ENCODE measurements around the gene DDAH1. TPM values are rescaled to one million over a fixed set of nuclear protein-coding genes. Genes with fewer than 3 reads are reported as not detected.
A peak's percentile ranks its signal among the peaks of the same experiment; 100 is the strongest.

The DDAH1 gene
- total RNA-seq, 1 experiment from 2014 or later: 7.9 TPM

- POLR2A ChIA-PET: interaction anchor here (0.7 to 1.2 kb wide), 2 partner anchors 70 to 123 kb away, joined by 3 to 4 read pairs; no protein-coding TSS in a partner anchor
- Mint-ChIP-seq H3K27me3 (ENCODE audit: insufficient read depth, unreplicated experiment) (no peaks in the 10 kb centered on the region), H3K4me1 (ENCODE audit: insufficient read depth, unreplicated experiment) (peaks cover 6% of the 10 kb centered on the region), H3K9me3 (ENCODE audit: unreplicated experiment) (no peaks in the 10 kb centered on the region), H3K4me3 (ENCODE audit: unreplicated experiment) (no peak overlapping the region), H3K36me3 (ENCODE audit: insufficient read depth, unreplicated experiment) (no peaks in the 10 kb centered on the region), H3K27ac (ENCODE audit: low read depth, unreplicated experiment) (no peak overlapping the region)
- no peak for TF ChIP-seq CTCF (IDR thresholded peaks at IDR 0.05; ENCODE audit: unreplicated experiment)
- intact Hi-C loops (cut with micrococcal nuclease): no loop called here
- no TSS peak for BruUV-seq (replicated peaks)
- CTCF ChIA-PET: no interaction called here
- peak; percentile 16 for DNase-seq (ENCODE audit: unreplicated experiment)
Measured at GRCh38 chr1:85448358-85448757, 16.6 kb downstream of the DDAH1 start.

GRCh38 chr1:85447006-85447943 is 17.7 kb downstream of the DDAH1 start:
- CTCF ChIA-PET: no interaction called here

GRCh38 chr1:85445906-85446305 is 19.1 kb downstream of the DDAH1 start:
- BruUV-seq (replicated peaks): no TSS peak
- Mint-ChIP-seq H3K27ac (ENCODE audit: low read depth, unreplicated experiment) (no peak overlapping the region), H3K9me3 (ENCODE audit: unreplicated experiment) (no peaks in the 10 kb centered on the region), H3K4me3 (ENCODE audit: unreplicated experiment) (no peak overlapping the region), H3K27me3 (ENCODE audit: insufficient read depth, unreplicated experiment) (no peaks in the 10 kb centered on the region), H3K36me3 (ENCODE audit: insufficient read depth, unreplicated experiment) (no peaks in the 10 kb centered on the region), H3K4me1 (ENCODE audit: insufficient read depth, unreplicated experiment) (peaks cover 6% of the 10 kb centered on the region)
- ChIA-PET POLR2A (no interaction called here), CTCF (no interaction called here)
- intact Hi-C loops (cut with micrococcal nuclease): no loop called here
- DNase-seq (ENCODE audit: unreplicated experiment): peak; percentile 28
- no peak for TF ChIP-seq CTCF (IDR thresholded peaks at IDR 0.05; ENCODE audit: unreplicated experiment)

More at GRCh38 chr1:85447006-85447943, 17.7 kb downstream of the DDAH1 start:
- Mint-ChIP-seq H3K27ac (ENCODE audit: low read depth, unreplicated experiment) (no peak overlapping the region), H3K27me3 (ENCODE audit: insufficient read depth, unreplicated experiment) (no peaks in the 10 kb centered on the region), H3K4me3 (ENCODE audit: unreplicated experiment) (no peak overlapping the region), H3K4me1 (ENCODE audit: insufficient read depth, unreplicated experiment) (peaks cover 6% of the 10 kb centered on the region), H3K36me3 (ENCODE audit: insufficient read depth, unreplicated experiment) (no peaks in the 10 kb centered on the region), H3K9me3 (ENCODE audit: unreplicated experiment) (no peaks in the 10 kb centered on the region)
- DNase-seq (ENCODE audit: unreplicated experiment): no peak
- POLR2A ChIA-PET: interaction anchor here (1.2 kb wide), 1 partner anchor 71 kb away, joined by 4 read pairs; no protein-coding TSS in a partner anchor
- no TSS peak for BruUV-seq (replicated peaks)
- TF ChIP-seq CTCF (IDR thresholded peaks at IDR 0.05; ENCODE audit: unreplicated experiment): no peak
- intact Hi-C loops (cut with micrococcal nuclease): no loop called here

DNA sequence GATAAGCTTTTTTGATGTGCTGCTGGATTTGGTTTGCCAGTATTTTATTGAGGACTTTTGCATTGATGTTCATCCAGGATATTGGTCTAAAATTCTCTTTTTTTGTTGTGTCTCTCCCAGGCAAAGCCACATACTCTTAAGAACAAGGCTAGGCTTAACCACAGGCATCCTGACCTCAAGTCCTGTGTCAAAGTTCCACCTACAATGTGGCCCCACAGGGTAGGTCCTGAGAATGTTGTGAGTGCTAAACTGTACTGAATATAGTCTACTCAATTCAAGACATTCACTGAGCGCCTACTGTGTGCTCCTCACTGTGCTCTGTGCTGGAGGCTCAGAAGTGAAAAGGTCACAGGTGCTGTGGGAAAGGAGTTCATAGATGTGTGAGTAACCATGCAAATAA is 20.6 kb downstream of the DDAH1 start:
- no TSS peak for BruUV-seq (replicated peaks)
- intact Hi-C loops (cut with micrococcal nuclease): no loop called here
- H3K4me1 Mint-ChIP-seq (ENCODE audit: insufficient read depth, unreplicated experiment): peaks cover 6% of the 10 kb centered on the region
- H3K27ac Mint-ChIP-seq (ENCODE audit: low read depth, unreplicated experiment): no peak overlapping the region
- H3K36me3 Mint-ChIP-seq (ENCODE audit: insufficient read depth, unreplicated experiment): no peaks in the 10 kb centered on the region
- no peak for DNase-seq (ENCODE audit: unreplicated experiment)
- no peak for TF ChIP-seq CTCF (IDR thresholded peaks at IDR 0.05; ENCODE audit: unreplicated experiment)
- H3K4me3 Mint-ChIP-seq (ENCODE audit: unreplicated experiment): no peak overlapping the region
- H3K27me3 Mint-ChIP-seq (ENCODE audit: insufficient read depth, unreplicated experiment): no peaks in the 10 kb centered on the region
- no peaks in the 10 kb centered on the region for H3K9me3 Mint-ChIP-seq (ENCODE audit: unreplicated experiment)
- ChIA-PET POLR2A (no interaction called here), CTCF (no interaction called here)
